CD4-positive, alpha-beta T cell (primary cell): Measurements from ENCODE around the gene CD53. TPM values are rescaled to one million over a fixed set of nuclear protein-coding genes. Genes with fewer than 3 reads are reported as not detected.
A peak's percentile ranks its signal among the peaks of the same experiment; 100 is the strongest.

Experiments used
- ATAC-seq: fragments of 200-7000 bp; cut with Tn5 transposase; one replicate; pipeline ENCODE4 v1.10.0; 2022; ENCODE audit warnings: mild to moderate bottlenecking; ENCODE audit not compliant: poor library complexity
- CTCF ChIA-PET: fragments of 350-600 bp; sonication (Branson Sonifier 250); formaldehyde crosslinking; loops from one replicate; lab custom pipeline; 2021; ENCODE audit warnings: antibody characterized with exemption, inconsistent platforms; lab: Charles Lee
- POLR2A ChIA-PET: fragments of 350-600 bp; sonication (Branson Sonifier 250); formaldehyde crosslinking; loops from one replicate; lab custom pipeline; 2021; ENCODE audit warnings: antibody characterized with exemption, inconsistent platforms; lab: Charles Lee
- DNase-seq, 14 experiments: peaks; one replicate each; pipeline ENCODE4 v3.0.0-alpha.2; 2013 to 2020; ENCODE audit warnings: mixed read lengths in 2 of 14
- H3K27ac ChIP-seq, 2 donors: one replicate each; pipeline versions ENCODE4 v1.5.1 to v1.7.0; 2013; ENCODE audit warnings: low read length in 2 of 2, low read depth in 1 of 2, mild to moderate bottlenecking in 1 of 2
- H3K27me3 ChIP-seq, 2 experiments: 1 replicate in 1 of 2; 2 replicates in 1 of 2; pipeline versions ENCODE4 v1.6.1 to v1.7.0; 2013; ENCODE audit warnings: low read length in 2 of 2, control low read depth in 1 of 2, mild to moderate bottlenecking in 1 of 2, moderate library complexity in 1 of 2; ENCODE audit not compliant: insufficient read depth in 2 of 2, control insufficient read depth in 1 of 2
- H3K36me3 ChIP-seq: one replicate; pipeline ENCODE4 v1.6.1; 2013; ENCODE audit warnings: low read length, control low read depth; ENCODE audit not compliant: insufficient read depth
- H3K4me1 ChIP-seq: one replicate; pipeline ENCODE4 v1.6.1; 2013; ENCODE audit warnings: low read length, control low read depth; ENCODE audit not compliant: insufficient read depth
- H3K4me3 ChIP-seq: one replicate; pipeline ENCODE4 v1.5.1; 2013; ENCODE audit warnings: mild to moderate bottlenecking, low read length, moderate library complexity
- H3K9me3 ChIP-seq, 2 experiments: 1 replicate in 1 of 2; 2 replicates in 1 of 2; pipeline versions ENCODE4 v1.6.1 to v1.7.0; 2013; ENCODE audit warnings: low read length in 2 of 2, mild to moderate bottlenecking in 2 of 2, control low read depth in 1 of 2, moderate library complexity in 1 of 2; ENCODE audit not compliant: control insufficient read depth in 1 of 2, insufficient read depth in 1 of 2
- H3K27ac Mint-ChIP-seq: one replicate; pipeline ENCODE4 v1.8.0; 2020; ENCODE audit warnings: mixed read lengths
- H3K27me3 Mint-ChIP-seq: one replicate; pipeline ENCODE4 v1.8.0; 2021; ENCODE audit warnings: mixed read lengths
- H3K36me3 Mint-ChIP-seq: one replicate; pipeline ENCODE4 v1.8.0; 2021; ENCODE audit warnings: low read depth, mixed read lengths
- H3K4me1 Mint-ChIP-seq: one replicate; pipeline ENCODE4 v1.8.0; 2021; ENCODE audit warnings: low read depth, mixed read lengths
- H3K4me3 Mint-ChIP-seq: one replicate; pipeline ENCODE4 v1.8.0; 2020; ENCODE audit warnings: mild to moderate bottlenecking, mixed read lengths
- H3K9me3 Mint-ChIP-seq: one replicate; pipeline ENCODE4 v1.8.0; 2020; ENCODE audit warnings: mixed read lengths
- intact Hi-C, 2 experiments: fragments of 100-400 bp; cut with DNase I in 1 of 2; cut with micrococcal nuclease in 1 of 2; formaldehyde crosslinking; loops; one replicate each; pipeline versions ENCODE4 v1.15.1 to v1.9.0; 2023 to 2025; cut with DNase I, micrococcal nuclease
- total RNA-seq, 174 experiments: library from RNA in 2 of 174; stranded (reverse) in 2 of 174; gene quantifications; one replicate each; pipeline ENCODE4 v1.2.3 and lab custom pipeline; 2021 to 2026
- TF ChIP-seq, protein P1 (sequence below): fragments of 200-600 bp; IDR thresholded peaks from one replicate; pipeline ENCODE4 v1.8.0; 2022; ENCODE audit warnings: antibody characterized with exemption, mild to moderate bottlenecking

Gene CD53
- total RNA-seq, 2 experiments from 2014 or later = 169 to 176 TPM

GRCh38 chr1:110898734-110899457 is 25.9 kb downstream of the CD53 start:
- H3K27me3 ChIP-seq = no peaks in the 10 kb centered on the region
- DNase-seq (no peak), ATAC-seq (no peak)
- Mint-ChIP-seq H3K9me3 (peaks cover 6% of the 10 kb centered on the region), H3K27me3 (no peaks in the 10 kb centered on the region), H3K4me3 (peak overlapping the region; percentile 42), H3K27ac (peak overlapping the region; percentile 92), H3K36me3 (peaks cover 96% of the 10 kb centered on the region), H3K4me1 (peaks cover 74% of the 10 kb centered on the region)
- intact Hi-C loops = no loop called here
- H3K4me3 ChIP-seq = no peak overlapping the region
- no peak overlapping the region for H3K27ac ChIP-seq
- TF ChIP-seq, protein P1, sequence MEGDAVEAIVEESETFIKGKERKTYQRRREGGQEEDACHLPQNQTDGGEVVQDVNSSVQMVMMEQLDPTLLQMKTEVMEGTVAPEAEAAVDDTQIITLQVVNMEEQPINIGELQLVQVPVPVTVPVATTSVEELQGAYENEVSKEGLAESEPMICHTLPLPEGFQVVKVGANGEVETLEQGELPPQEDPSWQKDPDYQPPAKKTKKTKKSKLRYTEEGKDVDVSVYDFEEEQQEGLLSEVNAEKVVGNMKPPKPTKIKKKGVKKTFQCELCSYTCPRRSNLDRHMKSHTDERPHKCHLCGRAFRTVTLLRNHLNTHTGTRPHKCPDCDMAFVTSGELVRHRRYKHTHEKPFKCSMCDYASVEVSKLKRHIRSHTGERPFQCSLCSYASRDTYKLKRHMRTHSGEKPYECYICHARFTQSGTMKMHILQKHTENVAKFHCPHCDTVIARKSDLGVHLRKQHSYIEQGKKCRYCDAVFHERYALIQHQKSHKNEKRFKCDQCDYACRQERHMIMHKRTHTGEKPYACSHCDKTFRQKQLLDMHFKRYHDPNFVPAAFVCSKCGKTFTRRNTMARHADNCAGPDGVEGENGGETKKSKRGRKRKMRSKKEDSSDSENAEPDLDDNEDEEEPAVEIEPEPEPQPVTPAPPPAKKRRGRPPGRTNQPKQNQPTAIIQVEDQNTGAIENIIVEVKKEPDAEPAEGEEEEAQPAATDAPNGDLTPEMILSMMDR = no peak
- POLR2A ChIA-PET = interaction anchor here (0.7 to 2.4 kb wide), 4 partner anchors 10 to 112 kb away, joined by 3 to 15 read pairs (median 8); no protein-coding TSS in a partner anchor
- CTCF ChIA-PET = interaction anchor here (1.0 kb wide), 1 partner anchor 60 kb away, joined by 4 read pairs; no protein-coding TSS in a partner anchor
- H3K4me1 ChIP-seq = peaks cover 46% of the 10 kb centered on the region
- peaks cover 0 to 4% of the 10 kb centered on the region in 2 experiments for H3K9me3 ChIP-seq
- peaks cover 74% of the 10 kb centered on the region for H3K36me3 ChIP-seq

GRCh38 chr1:110899458-110899843 is 26.5 kb downstream of the CD53 start:
- peaks cover 74% of the 10 kb centered on the region for H3K4me1 Mint-ChIP-seq
- Histone ChIP-seq H3K4me3 (no peak overlapping the region), H3K27me3 (no peaks in the 10 kb centered on the region), H3K4me1 (peaks cover 40% of the 10 kb centered on the region), H3K36me3 (peaks cover 68% of the 10 kb centered on the region), H3K9me3 (peaks cover 0 to 7% of the 10 kb centered on the region in 2 experiments), H3K27ac (no peak overlapping the region)
- CTCF ChIA-PET = no interaction called here
- no peak overlapping the region for H3K4me3 Mint-ChIP-seq
- no peak for ATAC-seq
- POLR2A ChIA-PET = interaction anchor here (0.7 to 2.4 kb wide), 4 partner anchors 11 to 112 kb away, joined by 3 to 15 read pairs (median 8); no protein-coding TSS in a partner anchor
- no peak for DNase-seq
- H3K36me3 Mint-ChIP-seq = peaks cover 96% of the 10 kb centered on the region
- TF ChIP-seq, protein P1 = no peak
- H3K9me3 Mint-ChIP-seq = peaks cover 6% of the 10 kb centered on the region
- intact Hi-C loops = no loop called here
- no peaks in the 10 kb centered on the region for H3K27me3 Mint-ChIP-seq
- H3K27ac Mint-ChIP-seq = peak overlapping the region; percentile 92

- H3K4me1 ChIP-seq = peaks cover 12% of the 10 kb centered on the region
- DNase-seq = no peak
- H3K27me3 ChIP-seq = no peaks in the 10 kb centered on the region
- Mint-ChIP-seq H3K9me3 (peaks cover 15% of the 10 kb centered on the region), H3K36me3 (peaks cover 82% of the 10 kb centered on the region), H3K27me3 (no peaks in the 10 kb centered on the region), H3K27ac (peak overlapping the region; percentile 19), H3K4me3 (peak overlapping the region; percentile 26), H3K4me1 (peaks cover 55% of the 10 kb centered on the region)
- H3K9me3 ChIP-seq = peaks cover 16 to 18% of the 10 kb centered on the region in 2 experiments
- no peak overlapping the region for H3K27ac ChIP-seq
- POLR2A ChIA-PET = interaction anchor here (0.7 to 8.6 kb wide), 3 partner anchors 14 to 116 kb away, joined by 3 to 48 read pairs (median 14); partner anchors contain the start of gene CD53
- TF ChIP-seq, protein P1 = no peak
- H3K4me3 ChIP-seq = no peak overlapping the region
- intact Hi-C loops = no loop called here
- CTCF ChIA-PET = no interaction called here
- ATAC-seq = peak; percentile 15
- H3K36me3 ChIP-seq = peaks cover 33% of the 10 kb centered on the region
These were observed 30.0 kb downstream of the CD53 start for GRCh38 chr1:110902820-110903463.
